Ovary (tissue), 3 donors: Measurements from ENCODE around the gene ZNF747.

Source experiments
- EP300 ChIP-seq: sonication (generic); formaldehyde crosslinking; IDR thresholded peaks from one replicate; pipeline ENCODE4 v1.6.1; 2017; ENCODE audit warnings: antibody characterized with exemption
- POLR2A ChIP-seq: fragments of 450-650 bp; IDR thresholded peaks from one replicate; pipeline ENCODE4 v1.6.1; 2017; ENCODE audit warnings: antibody characterized with exemption, mild to moderate bottlenecking, moderate library complexity
- TF ChIP-seq, protein P1 (sequence below), 3 donors: fragments of 450-650 bp in 2 of 3; fragments of 200-600 bp in 1 of 3; IDR thresholded peaks; one replicate each; pipeline versions ENCODE4 v1.5.1 to v1.8.0; 2016 to 2022; ENCODE audit warnings: antibody characterized with exemption in 3 of 3, mild to moderate bottlenecking in 1 of 3
- donor health status: DM: no; HTN: no; CAD: no.

DNA sequence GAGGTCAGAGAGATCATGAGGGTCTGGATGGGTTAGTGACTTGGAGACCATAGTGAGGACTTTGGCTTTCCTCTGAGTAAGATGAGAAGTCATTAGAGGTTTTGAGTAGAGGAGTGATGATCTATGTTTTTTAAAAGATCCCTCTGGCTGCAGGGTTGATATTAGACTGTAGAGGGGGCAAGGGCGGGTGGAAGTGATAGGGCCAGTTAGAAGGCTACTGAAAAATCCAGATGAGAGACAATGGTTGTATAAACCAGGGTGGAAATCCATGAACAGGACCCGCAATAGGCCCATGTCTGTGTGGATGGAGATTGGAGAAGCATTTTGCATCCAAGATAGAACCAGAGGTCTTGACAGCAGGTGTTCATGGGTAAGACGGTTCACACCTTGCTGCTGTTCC lies 52.3 kb downstream of the ZNF747 start:
- no peak for TF ChIP-seq POLR2A
- TF ChIP-seq, protein P1, sequence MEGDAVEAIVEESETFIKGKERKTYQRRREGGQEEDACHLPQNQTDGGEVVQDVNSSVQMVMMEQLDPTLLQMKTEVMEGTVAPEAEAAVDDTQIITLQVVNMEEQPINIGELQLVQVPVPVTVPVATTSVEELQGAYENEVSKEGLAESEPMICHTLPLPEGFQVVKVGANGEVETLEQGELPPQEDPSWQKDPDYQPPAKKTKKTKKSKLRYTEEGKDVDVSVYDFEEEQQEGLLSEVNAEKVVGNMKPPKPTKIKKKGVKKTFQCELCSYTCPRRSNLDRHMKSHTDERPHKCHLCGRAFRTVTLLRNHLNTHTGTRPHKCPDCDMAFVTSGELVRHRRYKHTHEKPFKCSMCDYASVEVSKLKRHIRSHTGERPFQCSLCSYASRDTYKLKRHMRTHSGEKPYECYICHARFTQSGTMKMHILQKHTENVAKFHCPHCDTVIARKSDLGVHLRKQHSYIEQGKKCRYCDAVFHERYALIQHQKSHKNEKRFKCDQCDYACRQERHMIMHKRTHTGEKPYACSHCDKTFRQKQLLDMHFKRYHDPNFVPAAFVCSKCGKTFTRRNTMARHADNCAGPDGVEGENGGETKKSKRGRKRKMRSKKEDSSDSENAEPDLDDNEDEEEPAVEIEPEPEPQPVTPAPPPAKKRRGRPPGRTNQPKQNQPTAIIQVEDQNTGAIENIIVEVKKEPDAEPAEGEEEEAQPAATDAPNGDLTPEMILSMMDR (IDR thresholded peaks at IDR 0.05), result no peak
- TF ChIP-seq EP300, result no peak
